GM19395 (cell line): ENCODE measurements around the gene NTNG1.

Experiments
- ATAC-seq: cut with Tn5 transposase; IDR thresholded peaks from one replicate; pipeline ENCODE4 v1.9.1; 2021; ENCODE audit warnings: mild to moderate bottlenecking, moderate library complexity; ENCODE audit not compliant: unreplicated experiment

NTNG1 gene

GRCh38 chr1:107487506-107487905 lies 346.7 kb downstream of the NTNG1 start:
- no peak for ATAC-seq

- ATAC-seq, result no peak
Measured at GRCh38 chr1:107491582-107491981, 350.7 kb downstream of the NTNG1 start.

GRCh38 chr1:107493111-107493716 lies 352.4 kb downstream of the NTNG1 start:
- no peak for ATAC-seq

- ATAC-seq, result no peak
Measured at GRCh38 chr1:107494061-107494460, 353.2 kb downstream of the NTNG1 start.

GRCh38 chr1:107496002-107496401 lies 355.2 kb downstream of the NTNG1 start:
- no peak for ATAC-seq

- ATAC-seq, result peak; percentile 99
Measured at GRCh38 chr1:107499139-107499744, 358.4 kb downstream of the NTNG1 start.

GRCh38 chr1:107501081-107501605 lies 360.3 kb downstream of the NTNG1 start:
- no peak for ATAC-seq

GRCh38 chr1:107510347-107510746 lies 369.5 kb downstream of the NTNG1 start:
- no peak for ATAC-seq

GRCh38 chr1:107512836-107513235 lies 372.0 kb downstream of the NTNG1 start:
- no peak for ATAC-seq

- no peak for ATAC-seq
Measured at GRCh38 chr1:107514841-107515240, 374.0 kb downstream of the NTNG1 start.

GRCh38 chr1:107515702-107516101 lies 374.9 kb downstream of the NTNG1 start:
- no peak for ATAC-seq

- ATAC-seq, result no peak
Measured at GRCh38 chr1:107523061-107523460, 382.2 kb downstream of the NTNG1 start.

- ATAC-seq, result no peak
Measured at GRCh38 chr1:107523736-107524135, 382.9 kb downstream of the NTNG1 start.

GRCh38 chr1:107524301-107524700 lies 383.5 kb downstream of the NTNG1 start:
- ATAC-seq, result no peak

- no peak for ATAC-seq
Measured at GRCh38 chr1:107525145-107525544, 384.3 kb downstream of the NTNG1 start.

- ATAC-seq, result no peak
Measured at GRCh38 chr1:107525961-107526360, 385.1 kb downstream of the NTNG1 start.

GRCh38 chr1:107526524-107527198 lies 385.8 kb downstream of the NTNG1 start:
- ATAC-seq, result no peak

GRCh38 chr1:107529511-107530149 lies 388.8 kb downstream of the NTNG1 start:
- ATAC-seq, result peak; percentile 99

GRCh38 chr1:107530543-107530942 lies 389.7 kb downstream of the NTNG1 start:
- ATAC-seq, result no peak

GRCh38 chr1:107531065-107531908 lies 390.4 kb downstream of the NTNG1 start:
- no peak for ATAC-seq

- ATAC-seq, result no peak
Measured at GRCh38 chr1:107532318-107532717, 391.5 kb downstream of the NTNG1 start.
